Forelimb muscle (tissue), 1 donor: ENCODE results near the gene ALDH1L1. TPM values are rescaled to one million over a fixed set of nuclear protein-coding genes. Genes with fewer than 3 reads are reported as not detected.

Source experiments
- DNase-seq: peaks from one replicate; pipeline ENCODE4 v3.0.0-alpha.2; 2013; ENCODE audit warnings: low read depth
- polyA plus RNA-seq: library from polyadenylated mRNA; unstranded; fragments of 120-200 nt; gene quantifications from one replicate; pipeline ENCODE4 v1.2.1, GENCODE V29; 2013; ENCODE audit not compliant: insufficient read length

The ALDH1L1 gene
- polyA plus RNA-seq, 1 donor = 0.22 TPM

- DNase-seq = peak; percentile 14
These were observed 46.0 kb downstream of the ALDH1L1 start for GRCh38 chr3:126134219-126134975.

- DNase-seq = no peak
These were observed 46.8 kb downstream of the ALDH1L1 start for GRCh38 chr3:126133606-126134005.

GRCh38 chr3:126132751-126133511 lies 47.5 kb downstream of the ALDH1L1 start:
- DNase-seq = no peak

- DNase-seq = no peak
These were observed 48.3 kb downstream of the ALDH1L1 start for GRCh38 chr3:126131881-126132750.

DNA sequence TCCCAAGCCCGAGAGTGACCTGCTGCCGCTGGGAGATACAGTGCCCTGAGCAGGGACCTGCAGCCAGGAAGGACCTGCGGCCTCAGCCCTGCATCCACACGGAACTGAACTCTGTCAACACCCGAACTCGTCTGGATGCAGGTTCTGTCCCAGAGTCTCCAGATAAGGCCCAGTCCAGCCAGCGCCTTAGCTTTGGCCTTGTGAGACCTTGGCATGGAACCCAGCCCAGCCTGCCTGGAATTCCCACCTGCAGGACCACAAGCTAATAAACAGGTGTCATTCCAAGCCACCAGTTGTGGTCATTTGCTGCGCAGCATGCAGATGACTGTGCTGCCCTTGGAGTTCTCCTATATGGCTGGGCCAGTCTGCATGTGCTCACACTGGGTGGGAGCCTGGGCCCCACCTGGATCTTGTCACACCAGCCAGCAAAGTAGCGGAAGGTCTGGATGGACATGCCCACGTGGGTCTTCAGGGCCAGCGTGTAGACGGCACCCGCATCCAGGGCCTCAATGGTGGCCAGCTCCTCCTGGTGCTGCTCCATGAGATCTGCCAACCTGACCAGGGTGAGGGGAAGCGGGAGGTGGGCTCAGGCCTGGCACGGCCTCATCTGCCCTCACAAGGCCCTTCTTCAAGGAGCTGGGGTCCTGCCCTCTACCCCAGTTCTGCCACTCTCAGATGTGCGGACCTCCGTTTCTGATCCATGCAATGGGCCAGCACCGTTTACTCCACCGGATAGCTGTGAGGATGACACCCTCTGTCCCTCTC lies 49.2 kb downstream of the ALDH1L1 start:
- no peak for DNase-seq

DNA sequence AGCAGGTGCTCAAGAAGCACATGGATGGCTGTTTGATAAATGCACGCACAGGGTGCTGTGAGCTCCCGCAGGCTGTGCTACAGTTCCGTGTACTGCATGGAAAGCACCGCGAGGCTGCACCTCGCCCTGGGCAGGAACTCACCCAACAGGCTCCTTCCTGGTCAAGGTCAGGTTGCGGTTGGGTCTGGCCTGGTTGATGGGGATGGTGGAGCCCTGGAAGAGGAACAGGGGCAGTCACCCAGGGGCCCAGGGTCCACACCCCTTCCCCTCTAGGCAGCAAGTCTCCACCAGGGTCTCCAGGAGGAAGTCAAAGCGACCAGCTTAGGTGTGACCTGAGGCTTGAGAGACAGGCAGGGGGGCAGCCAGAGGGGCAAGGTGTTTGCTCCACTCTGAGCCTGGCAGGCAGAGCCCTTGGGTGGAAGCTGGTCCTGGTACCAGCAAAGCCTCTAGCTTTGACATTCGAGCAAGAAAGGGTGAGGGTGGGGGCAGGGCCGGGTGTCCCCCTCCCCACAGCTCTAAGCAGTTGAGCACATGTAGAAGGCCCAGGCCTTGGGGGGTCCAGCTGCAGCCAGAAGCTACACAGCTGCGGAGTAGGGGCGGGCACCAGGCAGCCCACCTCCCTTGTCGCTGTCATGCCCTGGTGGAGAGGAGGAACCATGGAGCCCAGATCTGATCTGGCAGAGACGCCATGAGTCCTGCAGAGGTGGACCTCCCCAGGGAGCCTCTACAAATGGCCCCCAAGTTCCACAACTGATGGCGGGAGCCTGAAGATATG lies 50.1 kb downstream of the ALDH1L1 start:
- no peak for DNase-seq

DNA sequence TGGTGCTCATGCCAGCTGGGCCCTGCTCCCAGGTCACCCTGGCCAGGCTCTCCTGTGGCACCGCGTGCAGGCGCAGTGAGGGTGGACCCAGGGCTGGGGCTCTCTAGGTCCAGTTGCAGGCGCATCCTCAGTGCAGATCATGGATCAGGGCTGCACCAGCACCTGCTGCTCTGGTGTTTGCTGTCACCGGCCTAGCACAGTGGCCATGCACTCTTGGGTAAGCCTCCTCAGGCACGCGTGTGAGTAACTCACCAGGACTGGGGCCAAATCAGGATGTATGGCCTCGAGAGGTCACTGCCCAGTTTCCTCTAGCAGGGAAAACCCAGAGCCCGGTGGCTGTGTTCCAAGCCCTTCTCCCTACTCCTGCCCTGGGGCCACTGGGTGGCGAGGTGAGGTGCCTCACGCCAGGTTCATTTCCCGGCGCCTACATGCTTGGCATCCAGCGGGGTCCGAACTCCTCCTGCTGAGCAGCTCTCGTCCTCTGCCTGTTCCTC lies 50.9 kb downstream of the ALDH1L1 start:
- no peak for DNase-seq

GRCh38 chr3:126128504-126129397 lies 51.6 kb downstream of the ALDH1L1 start:
- no peak for DNase-seq

GRCh38 chr3:126127904-126128303 lies 52.5 kb downstream of the ALDH1L1 start:
- no peak for DNase-seq

- DNase-seq = no peak
These were observed 52.9 kb downstream of the ALDH1L1 start for GRCh38 chr3:126127452-126127851.

DNA sequence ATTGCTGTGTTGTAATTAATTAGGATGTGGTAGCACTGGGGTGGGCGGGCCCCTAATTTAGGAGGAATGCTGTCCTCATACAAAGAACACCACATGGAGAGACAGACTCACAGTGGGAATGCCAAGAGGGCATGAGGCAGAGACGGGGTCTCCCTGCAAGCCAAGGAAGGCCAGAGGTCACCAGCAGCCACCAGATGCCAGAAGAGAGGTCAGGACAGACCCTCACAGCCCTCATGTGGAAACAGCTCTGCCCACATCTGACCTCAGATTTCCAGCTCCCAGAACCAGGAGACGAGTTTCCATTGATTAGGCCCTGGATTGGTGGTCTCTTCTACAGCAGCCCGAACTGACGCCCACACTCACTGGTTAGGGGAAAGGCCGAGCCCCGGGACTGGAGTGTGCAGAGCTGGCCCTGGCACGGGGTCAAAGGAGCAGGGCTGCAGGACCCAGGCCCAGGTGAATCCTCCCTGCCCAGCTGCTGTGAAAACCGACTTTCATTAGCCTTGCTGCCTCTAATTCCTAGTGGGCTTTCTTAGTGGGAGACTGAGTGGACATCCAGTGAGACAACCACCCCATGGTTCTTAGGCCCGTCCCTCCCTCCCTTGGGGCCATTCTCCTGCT lies 53.5 kb downstream of the ALDH1L1 start:
- DNase-seq = no peak

GRCh38 chr3:126126286-126126685 lies 54.1 kb downstream of the ALDH1L1 start:
- no peak for DNase-seq

DNA sequence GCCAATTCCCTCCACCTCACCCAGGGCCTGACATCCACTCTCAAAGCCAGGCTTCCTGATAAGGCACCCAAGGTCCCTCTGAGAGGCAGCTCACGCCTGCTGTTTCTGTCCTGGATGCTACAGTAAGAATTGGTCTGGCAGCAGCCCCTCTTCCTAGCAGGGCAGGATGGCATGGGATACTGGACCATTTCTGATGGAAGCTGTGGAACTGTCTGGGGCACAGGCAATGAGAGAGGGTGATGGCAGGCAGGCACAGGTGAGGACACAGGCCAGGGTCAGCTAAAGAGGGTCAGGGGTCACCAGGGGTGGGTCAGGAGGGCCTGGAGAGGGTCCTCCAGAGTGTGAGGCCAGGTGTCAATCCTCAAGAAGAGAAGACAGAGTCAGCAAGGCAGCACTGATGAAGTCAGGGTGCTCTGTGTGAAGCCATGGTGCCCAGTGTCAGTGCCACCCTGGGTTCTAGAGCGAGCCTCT lies 54.6 kb downstream of the ALDH1L1 start:
- no peak for DNase-seq

GRCh38 chr3:126125341-126125740 lies 55.0 kb downstream of the ALDH1L1 start:
- DNase-seq = no peak

DNA sequence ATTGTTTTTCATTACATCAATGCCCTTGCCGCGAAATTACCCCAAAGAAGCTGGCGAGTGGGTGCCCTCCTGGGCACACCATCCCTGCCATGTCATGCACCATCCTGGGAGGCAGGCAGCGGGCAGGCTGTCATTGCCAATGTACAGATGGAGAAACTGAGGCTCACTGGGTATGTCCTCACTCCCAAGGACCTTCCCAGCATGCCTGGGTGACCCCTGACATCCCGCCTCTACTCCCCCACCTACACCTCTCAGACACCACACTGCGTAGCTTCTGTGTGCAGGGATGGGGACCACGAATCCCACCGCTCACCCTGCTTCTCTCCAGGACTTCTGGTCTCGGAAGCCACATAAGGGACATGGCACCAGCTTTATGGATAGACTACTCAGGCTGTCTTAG lies 55.5 kb downstream of the ALDH1L1 start:
- DNase-seq = no peak

- DNase-seq = no peak
These were observed 56.1 kb downstream of the ALDH1L1 start for GRCh38 chr3:126124148-126124868.

- DNase-seq = no peak
These were observed 58.8 kb downstream of the ALDH1L1 start for GRCh38 chr3:126121632-126122031.

GRCh38 chr3:126121074-126121473 lies 59.3 kb downstream of the ALDH1L1 start:
- no peak for DNase-seq
